ENCODE results near the gene ARL14EPL. TPM values are rescaled to one million over a fixed set of nuclear protein-coding genes. Genes with fewer than 3 reads are reported as not detected.
A peak's percentile ranks its signal among the peaks of the same experiment; 100 is the strongest.

Gene ARL14EPL
- total RNA-seq, 4 donors from 2014 or later, result 0.15 TPM; not detected in 3

DNA sequence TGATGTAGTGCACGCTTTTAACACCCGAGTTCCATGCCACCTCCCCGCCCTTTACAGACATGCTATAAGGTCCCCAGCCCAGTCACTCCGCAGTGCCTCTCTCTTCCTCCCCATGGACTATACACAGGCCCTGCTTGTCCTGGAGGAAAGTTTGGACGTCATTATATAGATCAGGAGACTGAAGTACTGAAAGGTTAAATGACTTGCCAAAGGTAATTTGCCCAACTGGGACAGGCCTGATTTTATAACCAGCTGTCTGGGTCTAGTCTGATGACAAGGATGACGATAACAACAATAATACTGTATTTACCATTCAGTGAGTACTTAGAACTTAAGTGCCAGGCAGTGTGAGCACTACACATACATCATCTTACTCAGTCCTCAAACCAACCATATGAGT is 36.9 kb upstream of the ARL14EPL start:
- Histone ChIP-seq H3K4me1 (no peaks in the 10 kb centered on the region), H3K9me3 (no peaks in the 10 kb centered on the region), H3K36me3 (no peaks in the 10 kb centered on the region), H3K4me3 (no peak overlapping the region), H3K27me3 (no peaks in the 10 kb centered on the region), H3K27ac (no peak overlapping the region)
- 86 to 88% methylated on average over 6 of the region's 6 CpGs for WGBS, 2 donors (ENCODE audit: low coverage in 1 of 2)
- no peak for ATAC-seq
- no peak for TF ChIP-seq POLR2A (IDR thresholded peaks at IDR 0.05)
- TF ChIP-seq, protein P1, sequence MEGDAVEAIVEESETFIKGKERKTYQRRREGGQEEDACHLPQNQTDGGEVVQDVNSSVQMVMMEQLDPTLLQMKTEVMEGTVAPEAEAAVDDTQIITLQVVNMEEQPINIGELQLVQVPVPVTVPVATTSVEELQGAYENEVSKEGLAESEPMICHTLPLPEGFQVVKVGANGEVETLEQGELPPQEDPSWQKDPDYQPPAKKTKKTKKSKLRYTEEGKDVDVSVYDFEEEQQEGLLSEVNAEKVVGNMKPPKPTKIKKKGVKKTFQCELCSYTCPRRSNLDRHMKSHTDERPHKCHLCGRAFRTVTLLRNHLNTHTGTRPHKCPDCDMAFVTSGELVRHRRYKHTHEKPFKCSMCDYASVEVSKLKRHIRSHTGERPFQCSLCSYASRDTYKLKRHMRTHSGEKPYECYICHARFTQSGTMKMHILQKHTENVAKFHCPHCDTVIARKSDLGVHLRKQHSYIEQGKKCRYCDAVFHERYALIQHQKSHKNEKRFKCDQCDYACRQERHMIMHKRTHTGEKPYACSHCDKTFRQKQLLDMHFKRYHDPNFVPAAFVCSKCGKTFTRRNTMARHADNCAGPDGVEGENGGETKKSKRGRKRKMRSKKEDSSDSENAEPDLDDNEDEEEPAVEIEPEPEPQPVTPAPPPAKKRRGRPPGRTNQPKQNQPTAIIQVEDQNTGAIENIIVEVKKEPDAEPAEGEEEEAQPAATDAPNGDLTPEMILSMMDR (IDR thresholded peaks at IDR 0.05), result no peak
- TF ChIP-seq POLR2AphosphoS5 (IDR thresholded peaks at IDR 0.05), result no peak
- TF ChIP-seq EP300 (IDR thresholded peaks at IDR 0.05), result no peak

DNA sequence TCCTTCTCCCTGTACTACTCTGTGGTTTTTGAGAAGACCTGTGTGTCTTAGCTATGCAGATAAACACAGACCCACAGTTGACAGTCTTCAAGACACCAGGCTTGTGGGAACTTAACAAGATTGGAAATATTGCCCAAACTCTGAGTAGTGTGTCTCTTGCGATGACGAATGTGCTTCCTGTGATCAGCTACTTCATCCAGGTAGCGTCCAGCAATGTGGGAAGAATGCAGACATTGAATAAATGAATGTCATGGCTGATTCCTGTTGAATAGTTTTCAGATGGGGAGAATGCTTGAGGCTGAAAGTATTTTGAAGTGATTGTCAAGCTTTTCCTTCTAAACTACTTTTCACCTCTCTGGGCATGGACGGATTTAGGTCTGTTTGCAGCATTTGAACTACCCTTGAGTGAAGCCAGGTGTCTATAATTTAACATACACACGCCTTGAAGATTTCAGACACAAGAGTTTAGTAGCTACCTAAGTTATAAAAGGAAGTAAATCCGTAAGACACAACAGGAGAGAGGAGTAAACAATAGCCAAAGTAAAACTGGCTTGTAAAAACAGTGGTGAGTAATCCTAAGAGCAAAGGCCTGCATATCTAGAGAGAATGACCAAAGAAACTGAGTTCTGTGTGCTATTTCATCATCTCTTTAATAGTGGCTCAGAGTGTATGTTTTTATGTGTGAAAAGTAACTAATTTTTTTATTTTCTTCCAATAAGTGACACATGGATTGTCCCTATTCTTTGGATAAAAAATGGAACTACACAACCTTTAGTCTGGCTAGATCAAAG is 30.0 kb upstream of the ARL14EPL start:
- Histone ChIP-seq H3K4me1 (no peaks in the 10 kb centered on the region), H3K27me3 (no peaks in the 10 kb centered on the region), H3K27ac (no peak overlapping the region), H3K36me3 (no peaks in the 10 kb centered on the region), H3K4me3 (no peak overlapping the region), H3K9me3 (no peaks in the 10 kb centered on the region)
- ATAC-seq, result no peak
- 60 to 82% methylated on average over 5 to 6 of the region's 6 CpGs for WGBS, 2 donors (ENCODE audit: low coverage in 1 of 2)
- TF ChIP-seq, protein P1 (IDR thresholded peaks at IDR 0.05), result no peak
- TF ChIP-seq POLR2A (IDR thresholded peaks at IDR 0.05) (no peak), EP300 (IDR thresholded peaks at IDR 0.05) (no peak), POLR2AphosphoS5 (IDR thresholded peaks at IDR 0.05) (no peak)

DNA sequence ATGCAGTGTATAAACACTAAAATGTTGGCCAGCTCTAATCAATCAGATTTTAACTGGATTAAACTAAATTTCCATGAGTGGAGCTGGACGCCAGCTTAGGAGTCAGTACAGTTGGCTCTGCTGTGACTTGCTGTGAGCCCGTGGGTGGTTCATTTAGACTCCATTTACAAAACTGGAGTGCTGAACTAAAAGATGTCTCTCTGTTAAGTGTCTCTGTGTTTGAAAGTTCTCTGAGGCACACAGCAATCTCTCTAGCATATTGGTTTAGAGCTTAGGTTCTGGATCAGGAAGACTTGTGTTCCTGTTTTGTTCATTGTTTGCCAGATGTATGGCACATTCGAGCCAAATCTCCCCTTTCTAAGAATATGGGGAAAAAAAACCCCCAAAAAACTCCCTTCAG is 28.0 kb upstream of the ARL14EPL start:
- no peak for TF ChIP-seq EP300 (IDR thresholded peaks at IDR 0.05)
- no peak for TF ChIP-seq POLR2A (IDR thresholded peaks at IDR 0.05)
- no peak for TF ChIP-seq POLR2AphosphoS5 (IDR thresholded peaks at IDR 0.05)
- TF ChIP-seq, protein P1 (IDR thresholded peaks at IDR 0.05), result no peak
- no peaks in the 10 kb centered on the region for H3K27me3 ChIP-seq
- no peaks in the 10 kb centered on the region for H3K4me1 ChIP-seq
- ATAC-seq, result no peak
- H3K4me3 ChIP-seq, result no peak overlapping the region
- no peaks in the 10 kb centered on the region for H3K36me3 ChIP-seq
- no peaks in the 10 kb centered on the region for H3K9me3 ChIP-seq
- 29 to 58% methylated on average over 1 to 3 of the region's 3 CpGs for WGBS, 2 donors (ENCODE audit: low coverage in 1 of 2)
- H3K27ac ChIP-seq, result no peak overlapping the region

DNA sequence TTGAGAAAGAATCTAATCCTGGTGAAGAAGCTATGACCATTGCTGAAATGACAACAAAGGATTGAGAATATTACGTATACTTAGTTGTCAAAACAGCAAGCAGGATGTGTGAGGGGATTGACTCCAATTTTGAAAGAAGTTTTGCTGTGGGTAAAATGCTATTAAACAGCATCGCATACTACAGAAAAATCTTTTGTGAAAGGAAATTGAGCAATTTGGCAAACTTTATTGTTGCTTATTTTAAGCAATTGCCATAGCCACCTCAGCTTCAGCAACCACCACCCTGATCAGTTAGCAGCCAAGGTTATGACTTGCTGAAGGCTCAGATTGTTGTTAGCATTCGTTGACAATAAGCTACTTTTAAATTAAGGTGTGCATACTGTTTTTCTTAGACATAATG is 22.5 kb upstream of the ARL14EPL start:
- TF ChIP-seq POLR2A (IDR thresholded peaks at IDR 0.05) (no peak), EP300 (IDR thresholded peaks at IDR 0.05) (no peak), POLR2AphosphoS5 (IDR thresholded peaks at IDR 0.05) (no peak)
- TF ChIP-seq, protein P1 (IDR thresholded peaks at IDR 0.05), result no peak

DNA sequence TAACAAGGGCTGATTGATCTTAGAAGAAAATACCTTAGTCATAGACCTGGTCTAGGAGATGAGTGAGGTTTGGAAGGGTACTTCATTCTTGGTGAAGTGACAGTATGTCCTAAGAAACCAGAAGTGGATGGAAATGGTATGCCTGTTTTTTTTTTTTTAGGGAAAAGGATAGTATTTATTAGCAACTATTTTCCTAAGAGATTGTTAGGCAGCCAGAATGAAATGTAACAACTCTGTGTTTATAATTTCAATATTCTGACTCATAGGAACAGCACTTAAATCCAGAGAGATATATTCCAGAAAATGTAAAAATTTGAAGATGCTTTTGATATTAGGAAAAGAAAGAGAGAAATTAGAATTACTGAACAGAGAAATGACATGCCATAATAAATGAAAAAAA is 21.2 kb upstream of the ARL14EPL start:
- H3K4me1 ChIP-seq, result no peaks in the 10 kb centered on the region
- no peak overlapping the region for H3K4me3 ChIP-seq
- no peak for ATAC-seq
- no peak overlapping the region for H3K27ac ChIP-seq
- H3K27me3 ChIP-seq, result no peaks in the 10 kb centered on the region
- no peaks in the 10 kb centered on the region for H3K36me3 ChIP-seq
- TF ChIP-seq POLR2A (IDR thresholded peaks at IDR 0.05) (no peak), EP300 (IDR thresholded peaks at IDR 0.05) (no peak), POLR2AphosphoS5 (IDR thresholded peaks at IDR 0.05) (no peak)
- TF ChIP-seq, protein P1 (IDR thresholded peaks at IDR 0.05), result no peak
- H3K9me3 ChIP-seq, result no peaks in the 10 kb centered on the region

More for the DNA sequence above, 22.5 kb upstream of the ARL14EPL start:
- WGBS, 2 donors (ENCODE audit: low coverage in 1 of 2), result 71 to 83% methylated on average over 3 of the region's 3 CpGs
- no peaks in the 10 kb centered on the region for H3K9me3 ChIP-seq
- peak; percentile 22 for ATAC-seq
- H3K4me1 ChIP-seq, result no peaks in the 10 kb centered on the region
- H3K27ac ChIP-seq, result peak overlapping the region in 1 of 4 donors; percentile 14
- H3K27me3 ChIP-seq, result no peaks in the 10 kb centered on the region
- no peak overlapping the region for H3K4me3 ChIP-seq
- no peaks in the 10 kb centered on the region for H3K36me3 ChIP-seq

All from gastroesophageal sphincter (tissue), 4 donors.